A673 (cell line): ENCODE results near the gene HBP1. TPM values are rescaled to one million over a fixed set of nuclear protein-coding genes. Genes with fewer than 3 reads are reported as not detected.

Experiments used
- BruUV-seq: library from RNA; stranded (reverse); fragments of 400-500 nt; replicated peaks from 2 replicates; lab custom pipeline; 2021; lab: Mats Ljungman, UMichigan
- CTCF ChIA-PET: fragments of 300-600 bp; sonication (Branson Sonifier 250); formaldehyde crosslinking; loops from one replicate; lab custom pipeline; 2022; ENCODE audit warnings: antibody characterized with exemption; lab: Charles Lee
- POLR2A ChIA-PET: fragments of 300-600 bp; sonication (Branson Sonifier 250); formaldehyde crosslinking; loops from one replicate; lab custom pipeline; 2022; ENCODE audit warnings: antibody characterized with exemption; ENCODE audit not compliant: low non-redundant PET; lab: Charles Lee
- DNase-seq: peaks from one replicate; pipeline ENCODE4 v3.0.0-alpha.2; 2015; ENCODE audit warnings: low spot score
- H3K27ac ChIP-seq: fragments of 200-600 bp; sonication (generic); 2 replicates; pipeline ENCODE4 v1.5.1; 2016; ENCODE audit warnings: mixed run types, low read depth, mild to moderate bottlenecking, mixed read lengths, antibody characterized with exemption, low read length; ENCODE audit not compliant: poor library complexity, severe bottlenecking
- H3K27me3 ChIP-seq: fragments of 200-600 bp; sonication (generic); replicated peaks from 2 replicates; pipeline ENCODE4 v1.6.1; 2017; ENCODE audit warnings: mixed run types, low read depth, mild to moderate bottlenecking, mixed read lengths, antibody characterized with exemption, low read length; ENCODE audit not compliant: insufficient read depth, poor library complexity
- H3K36me3 ChIP-seq: fragments of 200-600 bp; sonication (generic); 2 replicates; pipeline ENCODE4 v1.6.1; 2016; ENCODE audit warnings: mixed run types, mild to moderate bottlenecking, mixed read lengths, antibody characterized with exemption, low read length; ENCODE audit not compliant: insufficient read depth, poor library complexity, severe bottlenecking
- H3K4me1 ChIP-seq: fragments of 200-600 bp; sonication (generic); 2 replicates; pipeline ENCODE4 v1.6.1; 2017; ENCODE audit warnings: mixed run types, mild to moderate bottlenecking, mixed read lengths, antibody characterized with exemption, low read length; ENCODE audit not compliant: insufficient read depth, poor library complexity, severe bottlenecking
- H3K4me3 ChIP-seq: fragments of 200-600 bp; sonication (generic); 2 replicates; pipeline ENCODE4 v1.5.1; 2016; ENCODE audit warnings: low read depth, mixed run types, mild to moderate bottlenecking, mixed read lengths, low read length; ENCODE audit not compliant: poor library complexity, severe bottlenecking
- H3K9me3 ChIP-seq: fragments of 200-600 bp; sonication (generic); 2 replicates; pipeline ENCODE4 v1.6.1; 2016; ENCODE audit warnings: mixed run types, low read depth, mild to moderate bottlenecking, mixed read lengths, antibody characterized with exemption, low read length; ENCODE audit not compliant: poor library complexity, severe bottlenecking
- CTCF ChIP-seq: fragments of 300-800, 200-600 bp; sonication (generic); conservative IDR thresholded peaks from 2 replicates; pipeline ENCODE4 v1.5.1; 2017; ENCODE audit warnings: low read depth, mild to moderate bottlenecking, antibody characterized with exemption, low read length, moderate library complexity, mixed read lengths
- EZH2 ChIP-seq: fragments of 200-600 bp; sonication (generic); IDR thresholded peaks from 2 replicates; pipeline ENCODE4 v1.6.1; 2017; ENCODE audit warnings: borderline replicate concordance, low read depth, mild to moderate bottlenecking, mixed read lengths, antibody characterized with exemption, low read length; ENCODE audit not compliant: poor library complexity, severe bottlenecking
- intact Hi-C: fragments of 100-400 bp; cut with micrococcal nuclease; formaldehyde crosslinking; loops from one replicate; pipeline ENCODE4 v1.10.0; 2022; ENCODE audit not compliant: unreplicated experiment
- total RNA-seq: library from RNA; stranded (reverse); gene quantifications from 2 replicates; pipeline ENCODE4 v1.2.3, GENCODE V29; 2021

Gene HBP1
- total RNA-seq, 1 experiment from 2014 or later, result 11.7 TPM

GRCh38 chr7:107251963-107252362, 83.2 kb downstream of the HBP1 start:
- BruUV-seq, result no TSS peak
- H3K27me3 ChIP-seq, result no peaks in the 10 kb centered on the region
- H3K4me1 ChIP-seq, result no peaks in the 10 kb centered on the region
- no peaks in the 10 kb centered on the region for H3K36me3 ChIP-seq
- intact Hi-C loops, result no loop called here
- H3K9me3 ChIP-seq, result no peaks in the 10 kb centered on the region
- DNase-seq, result no peak
- no peak overlapping the region for H3K4me3 ChIP-seq
- ChIA-PET CTCF (no interaction called here), POLR2A (no interaction called here)
- H3K27ac ChIP-seq, result no peak overlapping the region
- no peak for TF ChIP-seq EZH2
- no peak for TF ChIP-seq CTCF

Other genes with a start within 250 kb of the HBP1 start
- 4.8 and 4.9 TPM in 2 replicates for gene PRKAR2B, start 124.3 kb upstream of the HBP1 start, total RNA-seq